GM19193 (cell line): ENCODE data around the gene KRT76.

Experiments
- POLR2A ChIP-seq: IDR thresholded peaks from 4 replicates; pipeline ENCODE4 v1.6.1; 2011; ENCODE audit not compliant: insufficient read depth, insufficient read length; ENCODE audit errors: extremely low read depth

KRT76 gene

DNA sequence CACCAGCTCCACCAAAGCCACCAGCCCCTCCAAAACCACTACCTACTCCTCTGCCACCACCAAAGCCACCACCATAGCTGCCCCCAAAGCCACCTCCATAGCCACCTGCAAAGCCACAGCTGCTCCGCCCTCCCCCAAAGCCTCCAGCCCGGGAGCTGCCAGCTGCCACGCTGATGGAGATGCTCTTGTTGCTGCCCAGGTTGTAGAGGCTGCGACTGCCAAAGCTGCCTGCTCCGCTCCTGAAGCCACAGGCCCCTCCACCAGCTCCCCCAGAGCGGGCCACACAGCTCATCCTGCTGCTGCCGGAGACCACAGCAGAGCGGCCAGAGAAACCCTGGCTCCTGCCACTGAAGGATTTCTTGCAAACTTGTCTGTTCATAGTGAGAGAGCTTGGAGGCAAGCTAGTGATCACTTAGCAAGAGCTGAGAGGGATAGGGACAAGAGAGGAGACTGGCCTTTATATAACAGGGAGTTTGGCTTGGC lies at the start of gene KRT76:
Gene KRT76 (minus strand): TSS at position 433 of the 483 bp plus-strand sequence. CDS start 54 bp downstream, at position 379.
- TF ChIP-seq POLR2A = no peak

DNA sequence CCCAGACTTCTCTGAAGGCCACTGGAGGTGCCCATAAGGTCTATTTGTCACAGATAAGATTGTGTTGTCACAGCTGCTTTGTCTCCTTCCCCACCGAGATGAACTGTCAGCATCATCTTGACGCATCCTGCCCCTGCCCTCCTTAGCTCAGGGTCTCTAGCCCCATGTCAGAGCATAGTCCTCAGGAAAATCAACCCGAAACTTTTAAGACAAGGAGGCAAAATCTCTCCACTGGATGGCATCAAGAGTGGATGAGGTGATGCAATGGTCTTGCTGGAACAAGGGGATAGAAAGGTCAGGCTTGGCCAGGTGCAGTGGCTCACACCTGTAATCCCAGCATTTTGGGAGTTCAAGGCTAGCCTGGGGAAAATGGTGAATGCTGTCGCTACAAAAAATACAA lies 48.8 kb upstream of the KRT76 start:
- TF ChIP-seq POLR2A = no peak

DNA sequence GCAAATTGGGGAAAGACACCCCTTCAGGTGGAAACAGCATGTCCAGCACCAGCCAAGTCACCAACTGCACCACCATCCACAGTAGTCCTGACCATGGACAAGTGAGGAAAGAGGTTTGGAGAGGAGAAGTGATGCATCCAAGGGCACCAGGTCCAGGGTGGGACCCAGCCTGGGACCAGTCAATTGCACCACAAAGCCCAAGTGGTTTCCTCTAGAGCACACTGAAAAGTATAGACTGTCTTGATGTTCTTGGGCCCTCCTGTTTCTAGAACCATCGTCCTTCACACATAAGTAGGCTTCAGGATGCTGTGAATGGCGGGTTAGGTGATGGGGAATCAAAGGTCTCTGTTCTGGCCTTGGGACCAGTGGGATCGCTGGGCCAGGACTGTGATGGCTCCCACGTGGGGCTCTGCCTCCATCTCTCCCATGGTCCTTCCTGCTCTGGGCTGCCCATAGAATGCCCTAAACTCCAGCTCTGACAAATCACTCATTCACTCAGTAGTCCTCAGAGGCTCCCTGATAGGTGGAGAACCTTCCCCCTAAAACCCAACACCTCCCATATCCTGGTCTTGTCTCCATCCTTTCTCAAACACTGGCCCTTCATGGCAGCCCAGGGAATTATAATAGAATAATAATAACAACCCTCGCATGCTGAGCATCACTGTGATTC lies 47.7 kb upstream of the KRT76 start:
- no peak for TF ChIP-seq POLR2A

DNA sequence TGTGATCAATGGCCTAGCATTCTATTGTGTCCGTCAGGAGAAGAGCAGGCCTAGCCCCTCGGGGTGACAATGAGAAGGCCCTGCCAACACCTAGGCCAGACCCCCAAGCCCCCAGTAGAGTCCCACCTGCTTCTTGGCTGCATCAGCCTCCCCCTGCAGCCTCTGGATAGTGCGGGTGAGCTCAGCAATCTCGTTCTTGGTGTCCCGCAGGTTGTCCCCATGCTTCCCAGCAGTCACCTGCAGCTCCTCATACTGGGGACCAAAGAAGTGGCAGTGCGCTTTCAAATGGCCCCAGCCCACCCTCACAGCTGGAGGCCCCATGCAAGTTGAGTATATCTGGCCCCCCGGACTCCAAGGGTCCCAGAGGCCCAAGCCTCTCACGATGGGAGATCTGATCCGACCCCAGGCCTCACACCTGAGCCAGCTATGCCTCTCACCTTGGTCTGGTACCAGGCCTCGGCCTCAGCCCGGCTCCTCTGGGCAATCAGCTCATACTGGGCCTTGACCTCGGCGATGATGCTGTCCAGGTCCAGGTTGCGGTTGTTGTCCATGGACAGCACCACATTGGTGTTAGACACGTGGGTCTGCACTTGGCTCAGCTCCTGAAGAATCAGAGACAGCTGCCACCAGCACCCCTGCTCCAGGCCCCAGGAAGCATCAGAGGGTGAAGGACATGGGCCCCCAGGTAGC lies 46.8 kb upstream of the KRT76 start:
- no peak for TF ChIP-seq POLR2A

DNA sequence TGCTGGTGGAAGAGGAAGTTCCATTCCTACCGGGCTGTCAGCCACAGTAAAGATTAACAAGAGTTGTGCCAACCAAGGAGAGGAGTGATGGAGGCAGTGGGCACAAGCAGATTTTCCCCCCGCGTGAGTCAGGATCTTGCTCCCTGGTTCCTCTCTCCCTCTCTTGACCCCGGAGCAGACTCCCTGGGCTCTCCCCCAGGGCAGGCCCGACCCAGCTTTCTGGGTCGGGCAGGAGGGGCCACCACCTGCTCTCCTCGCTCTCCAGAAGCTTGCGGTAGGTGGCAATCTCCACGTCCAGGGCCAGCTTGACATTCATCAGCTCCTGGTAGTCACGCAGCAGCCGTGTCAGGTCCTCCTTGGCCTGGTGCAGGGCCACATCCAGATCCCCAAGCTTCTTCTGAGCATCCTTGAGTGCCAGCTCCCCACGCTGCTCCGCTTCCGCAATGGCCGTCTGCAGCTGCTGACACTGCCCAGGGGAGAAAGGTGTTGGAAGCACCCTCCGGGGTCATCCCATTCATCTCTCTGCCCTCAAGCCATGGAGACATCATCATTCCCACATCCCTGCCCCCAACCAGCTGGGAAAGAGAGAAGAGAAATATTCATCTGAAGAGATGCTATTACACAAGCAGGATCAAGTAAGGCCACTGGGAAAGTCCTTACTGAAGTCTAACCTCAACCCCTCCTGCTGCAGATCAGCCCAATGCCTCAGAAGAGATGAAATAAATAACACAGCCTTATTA lies 45.8 kb upstream of the KRT76 start:
- no peak for TF ChIP-seq POLR2A

DNA sequence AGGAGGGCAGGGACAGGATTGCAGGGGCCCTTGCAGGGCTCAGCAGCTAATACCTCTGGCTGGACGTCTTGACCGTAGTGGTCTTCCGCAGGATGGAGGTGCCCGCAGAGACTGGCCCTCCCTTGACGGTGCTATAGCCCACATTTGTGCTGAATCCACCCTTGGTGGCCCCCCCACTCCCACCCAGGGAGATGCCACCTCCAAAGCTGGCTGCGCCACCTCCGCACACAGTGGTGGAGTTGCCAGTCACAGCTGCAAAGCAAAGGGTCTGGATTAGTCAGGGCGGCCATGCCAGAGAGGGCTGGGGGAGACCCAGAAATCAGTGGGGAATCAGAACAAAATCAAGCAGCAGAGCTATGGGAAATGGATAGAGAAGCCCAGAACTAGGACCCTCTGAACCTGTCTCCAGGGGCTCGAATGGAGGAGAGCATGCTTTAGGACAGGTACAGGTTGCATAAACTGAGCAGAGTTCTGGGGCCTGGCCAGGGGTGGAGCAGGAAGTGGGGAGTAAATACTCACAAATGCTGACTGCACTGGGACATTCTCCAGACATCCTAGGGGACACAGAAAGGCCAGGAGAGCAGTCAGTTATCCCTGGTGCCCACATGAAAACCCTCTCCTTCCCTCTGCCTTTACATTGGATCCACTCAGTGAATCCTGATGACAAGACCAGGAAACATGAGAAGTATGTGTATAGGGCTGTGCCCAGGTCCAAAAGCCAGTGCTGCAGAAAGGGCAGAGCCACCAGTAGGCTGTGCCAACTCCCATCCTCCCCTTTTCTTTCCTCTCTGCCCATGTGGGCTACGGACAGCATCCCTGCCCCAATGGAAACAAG lies 44.9 kb upstream of the KRT76 start:
- TF ChIP-seq POLR2A = no peak

DNA sequence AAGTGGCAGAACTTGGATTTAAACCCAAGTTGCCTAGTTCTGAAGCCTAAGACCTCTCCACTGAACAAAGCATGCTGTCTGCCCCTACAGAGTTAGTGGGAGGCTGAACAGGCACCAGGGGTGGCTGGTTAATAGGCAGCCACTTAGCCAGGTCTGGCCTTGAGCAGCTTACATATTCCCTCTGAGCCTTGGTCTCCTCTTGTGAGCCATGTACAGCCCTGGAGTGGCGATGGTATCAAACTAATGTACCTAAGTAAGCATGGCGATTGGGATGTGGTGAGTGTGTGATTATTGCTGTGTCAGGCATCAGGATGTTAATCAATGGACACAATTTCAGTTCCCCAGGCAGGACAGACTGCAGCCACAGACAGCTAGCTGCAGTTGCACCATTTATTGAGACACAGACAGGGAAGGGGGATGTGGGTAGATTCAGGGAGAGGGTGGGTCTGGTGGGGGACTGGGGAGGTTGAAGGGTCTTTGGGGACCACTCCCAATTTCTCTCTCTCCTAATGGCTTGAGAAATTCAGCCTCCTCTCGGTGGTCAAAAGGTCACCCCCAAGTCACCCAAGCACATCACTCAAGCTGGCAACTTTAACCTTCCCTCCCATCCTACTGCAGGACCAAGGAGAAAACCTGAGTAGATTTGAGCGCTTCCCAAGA lies 44.1 kb upstream of the KRT76 start:
- no peak for TF ChIP-seq POLR2A

DNA sequence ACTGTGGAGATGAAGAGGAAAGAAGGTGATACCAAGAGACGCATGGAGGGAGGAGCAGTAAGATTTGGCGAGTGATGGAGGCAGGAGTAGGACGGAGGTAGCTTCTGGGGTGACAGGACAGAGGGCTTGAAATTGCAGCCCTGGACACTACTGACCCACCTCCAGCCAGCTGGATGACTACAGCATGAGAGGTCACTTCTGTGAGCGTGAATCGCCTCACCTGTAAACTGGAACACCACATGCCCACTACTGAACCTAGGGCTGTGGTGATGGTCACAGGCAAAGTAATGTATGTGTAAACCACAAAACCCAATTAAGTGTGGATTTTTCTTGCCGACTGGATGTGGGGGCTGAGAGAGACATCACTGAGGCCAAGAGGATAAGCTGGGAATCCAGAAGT lies 43.4 kb upstream of the KRT76 start:
- no peak for TF ChIP-seq POLR2A

DNA sequence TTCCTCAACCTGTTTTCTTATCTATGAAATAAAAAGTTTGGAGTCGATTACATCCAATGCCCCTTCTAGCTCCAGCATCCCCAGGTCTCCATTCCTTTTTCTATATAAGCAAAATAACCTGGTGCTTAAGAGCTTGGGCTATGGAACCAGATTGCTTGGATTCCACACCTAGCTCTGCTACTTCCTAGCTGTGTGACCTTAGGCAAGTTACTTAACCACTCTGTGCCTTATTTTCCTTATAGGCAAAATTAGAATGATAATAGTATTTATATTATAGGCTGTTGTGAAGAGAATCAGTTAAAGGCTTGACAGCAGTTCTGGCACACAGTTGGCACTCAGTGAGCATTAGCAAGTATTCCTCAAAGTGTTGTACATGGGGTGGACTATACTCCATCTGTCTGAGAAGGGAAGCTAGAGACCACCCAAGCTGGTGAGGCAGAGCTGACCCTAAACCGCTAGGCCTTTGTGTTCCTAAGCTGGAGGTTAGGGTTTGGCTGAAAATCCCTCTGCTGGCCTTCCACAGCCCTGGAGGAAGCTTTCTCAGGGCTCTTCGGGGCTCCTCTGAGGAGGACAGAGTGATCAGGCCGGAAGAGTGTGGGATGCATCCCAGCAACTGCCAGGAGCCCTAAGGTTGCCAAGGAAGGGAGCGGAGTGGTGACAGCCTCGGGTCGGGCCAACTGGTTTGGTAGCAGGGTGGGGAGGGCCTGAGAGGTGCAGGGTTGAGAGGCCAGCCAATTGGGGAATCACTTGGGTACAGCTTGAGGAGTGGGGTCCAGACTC lies 42.8 kb upstream of the KRT76 start:
- no peak for TF ChIP-seq POLR2A

DNA sequence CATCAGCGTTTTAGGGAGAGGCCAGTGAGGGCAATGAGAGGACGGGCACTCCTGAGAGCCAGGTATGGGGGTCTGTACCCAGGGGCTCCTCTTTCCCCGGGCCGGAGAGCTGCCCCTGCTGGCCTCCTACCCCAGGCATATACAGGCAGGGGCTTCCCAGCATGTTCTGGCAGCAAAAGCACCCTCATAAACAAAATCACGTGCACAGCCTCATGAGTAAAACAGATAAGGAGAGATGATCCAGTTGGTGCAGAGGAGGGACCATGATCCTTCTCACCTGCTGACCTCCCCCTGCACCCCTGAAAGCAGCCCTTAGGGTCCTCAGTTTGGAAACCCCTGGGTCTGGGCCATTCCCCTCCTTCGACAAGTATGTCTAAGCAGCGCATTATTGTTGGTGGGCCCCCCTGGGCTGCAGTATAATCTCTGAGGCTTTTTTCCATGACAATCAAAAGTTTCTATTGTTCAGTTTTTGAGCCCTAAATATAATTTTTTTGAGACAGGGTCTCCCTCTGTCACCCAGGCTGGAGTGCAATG lies 41.8 kb upstream of the KRT76 start:
- no peak for TF ChIP-seq POLR2A

DNA sequence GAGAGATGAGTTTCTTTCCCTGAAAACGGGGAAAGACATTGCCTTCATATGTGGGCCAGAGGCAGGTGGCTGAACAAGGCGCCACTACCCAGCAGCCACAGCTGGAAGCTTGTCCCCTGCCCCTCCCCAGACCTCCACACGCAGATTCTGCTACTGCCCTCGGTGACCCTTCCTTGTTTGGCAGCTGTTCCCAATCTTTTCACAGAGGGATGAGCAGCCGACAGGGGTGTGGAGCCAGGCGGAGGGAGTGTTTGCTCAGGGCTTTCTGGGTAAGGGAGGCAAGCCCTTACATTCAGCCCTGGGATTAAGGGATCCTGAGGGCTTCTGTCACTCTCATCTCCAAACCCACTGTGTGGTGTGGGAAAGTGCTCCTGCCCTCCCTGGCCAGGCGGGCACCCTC lies 41.2 kb upstream of the KRT76 start:
- no peak for TF ChIP-seq POLR2A

DNA sequence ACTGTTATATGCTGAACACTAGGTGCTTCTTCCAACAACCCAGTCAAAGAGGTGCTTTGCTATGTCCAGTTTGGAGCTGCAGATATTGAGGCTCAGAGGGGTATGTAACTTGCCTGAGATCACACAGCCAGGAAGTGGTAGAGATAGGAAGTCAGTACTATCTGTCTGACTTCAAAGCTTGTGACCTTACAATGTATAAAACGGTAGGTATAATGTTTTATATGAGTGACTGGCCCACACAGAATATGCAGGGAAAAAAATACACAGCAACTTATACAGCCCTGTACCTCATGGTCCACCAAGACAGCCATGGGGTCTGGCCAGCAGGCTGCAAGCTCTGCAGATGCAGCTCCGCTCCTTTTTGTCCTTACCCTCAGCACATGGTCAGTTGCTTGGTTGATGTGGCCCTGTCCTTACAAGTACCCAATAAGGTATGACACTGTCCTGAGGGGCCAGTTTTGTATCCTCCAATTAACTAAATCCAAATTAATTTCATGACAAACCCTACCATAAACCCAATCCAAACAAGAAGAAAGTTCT lies 40.6 kb upstream of the KRT76 start:
- no peak for TF ChIP-seq POLR2A
